ENCODE results near the gene GRHL1.
"Not testable (repeated sequence)": the region's sequence is repeated elsewhere in the genome, so short reads cannot be mapped to it uniquely, and the experiment has no call there.

Gene GRHL1

DNA sequence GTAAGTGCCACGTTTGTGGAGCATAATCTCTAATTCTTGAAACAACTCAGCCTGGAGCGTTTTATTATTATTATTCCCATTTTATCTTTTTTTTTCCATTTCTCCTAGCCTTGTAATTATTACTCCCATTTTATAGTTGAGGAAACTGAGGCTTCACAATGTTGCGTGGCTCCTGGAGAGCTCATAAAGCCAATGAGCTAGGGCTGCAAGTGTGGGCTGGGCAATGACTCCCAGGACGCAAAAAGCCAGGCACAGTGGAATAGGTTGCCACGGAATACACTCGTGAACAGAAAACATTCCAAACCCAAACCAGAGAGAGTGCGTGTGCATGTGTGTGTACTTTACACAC, 78.4 kb downstream of the GRHL1 start:
- Histone ChIP-seq H3K27ac (no peak overlapping the region), H3K36me3 (replicated peaks) (no peaks in the 10 kb centered on the region), H3K27me3 (replicated peaks) (no peaks in the 10 kb centered on the region), H3K4me3 (ENCODE audit: low read depth, low read length) (no peak overlapping the region)
- in situ Hi-C loops (cut with HindIII; ENCODE audit: low pct_ligation_motif_present, low sequenced_read_pairs), result no loop called here
- DNase-seq, result no peak
- TF ChIP-seq, protein P1, sequence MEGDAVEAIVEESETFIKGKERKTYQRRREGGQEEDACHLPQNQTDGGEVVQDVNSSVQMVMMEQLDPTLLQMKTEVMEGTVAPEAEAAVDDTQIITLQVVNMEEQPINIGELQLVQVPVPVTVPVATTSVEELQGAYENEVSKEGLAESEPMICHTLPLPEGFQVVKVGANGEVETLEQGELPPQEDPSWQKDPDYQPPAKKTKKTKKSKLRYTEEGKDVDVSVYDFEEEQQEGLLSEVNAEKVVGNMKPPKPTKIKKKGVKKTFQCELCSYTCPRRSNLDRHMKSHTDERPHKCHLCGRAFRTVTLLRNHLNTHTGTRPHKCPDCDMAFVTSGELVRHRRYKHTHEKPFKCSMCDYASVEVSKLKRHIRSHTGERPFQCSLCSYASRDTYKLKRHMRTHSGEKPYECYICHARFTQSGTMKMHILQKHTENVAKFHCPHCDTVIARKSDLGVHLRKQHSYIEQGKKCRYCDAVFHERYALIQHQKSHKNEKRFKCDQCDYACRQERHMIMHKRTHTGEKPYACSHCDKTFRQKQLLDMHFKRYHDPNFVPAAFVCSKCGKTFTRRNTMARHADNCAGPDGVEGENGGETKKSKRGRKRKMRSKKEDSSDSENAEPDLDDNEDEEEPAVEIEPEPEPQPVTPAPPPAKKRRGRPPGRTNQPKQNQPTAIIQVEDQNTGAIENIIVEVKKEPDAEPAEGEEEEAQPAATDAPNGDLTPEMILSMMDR (IDR thresholded peaks at IDR 0.05; ENCODE audit: low read depth, low read length, missing control alignments), result no peak

DNA sequence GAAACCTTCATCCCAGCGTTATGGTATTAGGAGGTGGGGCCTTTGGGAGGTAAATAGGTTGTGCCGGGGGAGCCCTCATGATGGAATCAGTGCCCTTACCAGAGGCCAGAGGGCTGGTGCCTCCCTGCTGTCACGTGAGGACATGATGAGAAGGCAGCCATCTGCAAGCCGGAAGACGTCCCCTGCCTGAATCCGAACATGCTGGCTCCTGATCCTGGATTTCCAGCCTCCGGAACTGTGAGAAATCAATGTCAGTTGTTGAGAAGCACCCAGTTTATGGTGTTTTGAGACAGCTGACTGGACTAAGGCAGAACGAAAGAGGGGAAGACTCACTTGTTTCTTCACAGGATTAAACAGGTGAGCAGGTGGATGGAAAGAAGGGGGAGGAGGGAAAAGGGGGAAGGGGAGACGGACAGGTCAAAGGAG, 78.8 kb downstream of the GRHL1 start:
- in situ Hi-C loops (cut with HindIII; ENCODE audit: low pct_ligation_motif_present, low sequenced_read_pairs), result no loop called here
- no peak overlapping the region for H3K4me3 ChIP-seq (ENCODE audit: low read depth, low read length)
- no peaks in the 10 kb centered on the region for H3K27me3 ChIP-seq (replicated peaks)
- no peaks in the 10 kb centered on the region for H3K36me3 ChIP-seq (replicated peaks)
- H3K27ac ChIP-seq, result no peak overlapping the region
- DNase-seq, result no peak
- TF ChIP-seq, protein P1 (IDR thresholded peaks at IDR 0.05; ENCODE audit: low read depth, low read length, missing control alignments), result no peak

DNA sequence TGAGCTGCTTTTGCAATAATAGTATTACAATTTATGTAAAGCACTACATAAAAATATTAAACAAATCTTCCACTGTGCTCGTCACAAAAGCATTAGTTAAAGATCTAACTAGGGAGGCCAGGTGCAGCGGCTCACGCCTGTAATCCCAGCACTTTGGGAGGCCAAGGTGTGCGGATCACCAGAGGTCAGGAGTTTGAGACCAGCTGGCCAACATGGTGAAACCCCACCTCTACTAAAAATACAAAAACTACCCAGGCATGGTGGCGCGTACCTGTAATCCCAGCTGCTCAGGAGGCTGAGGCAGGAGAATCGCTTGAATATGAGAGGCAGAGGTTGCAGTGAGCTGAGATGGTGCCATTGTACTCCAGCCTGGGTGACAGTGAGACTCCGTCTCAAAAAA, 79.3 kb downstream of the GRHL1 start:
- H3K27ac ChIP-seq; in situ Hi-C loops (cut with HindIII; ENCODE audit: low pct_ligation_motif_present, low sequenced_read_pairs); H3K4me3 ChIP-seq (ENCODE audit: low read depth, low read length); H3K36me3 ChIP-seq (replicated peaks); DNase-seq; H3K27me3 ChIP-seq (replicated peaks): not testable (repeated sequence)

DNA sequence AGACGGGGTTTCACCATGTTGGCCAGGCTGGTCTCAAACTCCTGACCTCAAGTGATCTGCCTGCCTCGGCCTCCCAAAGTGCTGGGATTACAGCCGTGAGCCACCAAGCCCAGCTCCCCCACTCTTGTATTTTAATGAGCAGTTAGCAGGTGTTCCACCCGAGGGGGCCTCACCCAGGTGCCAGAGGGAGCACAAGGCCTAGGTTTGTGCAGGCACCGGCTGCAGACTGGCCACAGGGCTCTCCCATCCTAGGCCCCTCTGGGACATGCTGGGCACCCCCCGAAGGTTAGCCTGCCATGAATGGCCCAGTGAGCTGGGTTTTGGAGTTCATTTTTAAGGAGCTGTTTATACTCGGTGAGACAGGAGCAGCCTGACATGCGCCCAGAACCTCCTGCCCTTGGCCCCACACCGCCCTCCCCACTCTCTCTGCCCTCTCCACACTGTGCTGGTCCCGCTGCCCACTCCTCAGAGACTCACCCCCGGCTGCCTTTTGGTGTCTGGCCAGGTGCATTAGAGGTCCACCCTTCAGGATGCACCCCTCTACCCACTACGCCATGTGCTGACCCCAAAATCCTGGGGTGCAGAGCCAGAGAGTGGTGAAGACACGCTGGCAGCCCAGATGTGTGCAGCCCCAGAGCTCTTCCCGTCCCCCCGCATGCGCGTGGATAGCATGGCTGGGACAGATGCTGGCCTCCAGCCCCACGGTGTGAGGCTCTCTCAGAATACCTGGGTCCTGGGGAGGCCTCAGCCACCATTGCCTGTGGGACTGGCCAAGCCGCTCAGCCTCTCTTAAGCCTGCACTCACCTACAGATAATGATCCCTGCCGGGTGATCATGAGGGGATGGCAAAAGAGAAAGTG, 80.6 kb downstream of the GRHL1 start:
- TF ChIP-seq, protein P1 (IDR thresholded peaks at IDR 0.05; ENCODE audit: low read depth, low read length, missing control alignments), result no peak
- no peaks in the 10 kb centered on the region for H3K27me3 ChIP-seq (replicated peaks)
- H3K4me3 ChIP-seq (ENCODE audit: low read depth, low read length), result no peak overlapping the region
- no peaks in the 10 kb centered on the region for H3K36me3 ChIP-seq (replicated peaks)
- no peak overlapping the region for H3K27ac ChIP-seq
- in situ Hi-C loops (cut with HindIII; ENCODE audit: low pct_ligation_motif_present, low sequenced_read_pairs), result no loop called here
- DNase-seq, result no peak

DNA sequence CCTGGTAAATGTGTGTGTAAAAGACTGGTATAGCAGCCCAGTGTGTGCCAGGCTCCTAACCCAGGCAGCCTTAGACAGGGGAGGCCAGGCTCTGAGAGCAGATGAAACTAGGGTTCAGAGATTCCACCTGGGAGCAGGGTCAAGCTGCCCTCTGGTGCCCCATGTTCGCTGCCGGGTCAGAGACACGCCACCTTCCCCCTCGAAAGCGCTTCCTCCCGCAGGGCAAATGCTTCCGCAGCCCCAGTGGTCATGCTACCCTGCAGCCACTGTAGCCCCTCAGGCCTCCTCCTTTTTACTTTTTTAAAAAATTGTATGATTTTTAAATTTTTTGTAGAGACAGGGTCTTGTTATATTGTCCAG, 81.2 kb downstream of the GRHL1 start:
- Histone ChIP-seq H3K27ac (no peak overlapping the region), H3K36me3 (replicated peaks) (no peaks in the 10 kb centered on the region), H3K27me3 (replicated peaks) (no peaks in the 10 kb centered on the region), H3K4me3 (ENCODE audit: low read depth, low read length) (no peak overlapping the region)
- DNase-seq, result no peak
- in situ Hi-C loops (cut with HindIII; ENCODE audit: low pct_ligation_motif_present, low sequenced_read_pairs), result no loop called here
- TF ChIP-seq, protein P1 (IDR thresholded peaks at IDR 0.05; ENCODE audit: low read depth, low read length, missing control alignments), result no peak

DNA sequence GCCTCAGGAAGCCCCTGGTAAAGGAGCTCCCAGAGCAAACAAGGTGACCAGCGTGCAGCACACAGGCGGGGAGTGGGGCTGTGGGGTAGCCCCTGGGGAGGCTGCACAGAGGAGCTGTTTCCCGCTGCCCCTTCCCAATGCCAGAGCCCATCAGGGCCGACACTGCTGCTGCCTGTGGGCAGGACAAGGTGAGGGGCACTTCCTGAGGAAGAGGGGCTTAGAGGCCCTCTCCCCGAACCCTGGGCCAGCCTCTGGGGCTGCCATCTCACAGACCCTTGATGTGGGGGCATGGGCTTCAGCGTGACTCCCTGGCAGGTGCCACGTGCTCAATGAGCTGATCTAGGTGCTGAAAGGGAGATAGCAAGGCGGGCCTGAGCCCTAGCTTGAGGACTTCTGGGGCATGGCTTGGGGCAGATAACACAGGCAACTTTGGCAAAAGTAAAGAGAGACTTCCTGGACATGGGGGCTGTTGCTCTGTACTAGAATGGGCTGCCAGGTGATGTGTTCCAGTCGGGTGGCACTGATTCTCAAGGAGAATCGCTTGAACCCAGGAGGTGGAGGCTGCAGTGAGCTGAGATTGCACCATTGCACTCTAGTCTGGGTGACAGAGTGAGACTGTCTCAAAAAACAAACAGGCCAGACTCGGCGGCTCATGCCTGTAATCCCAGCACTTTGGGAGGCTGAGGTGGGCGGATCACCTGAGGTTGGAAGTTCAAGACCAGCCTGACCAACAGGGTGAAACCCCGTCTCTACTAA, 81.9 kb downstream of the GRHL1 start:
- in situ Hi-C loops (cut with HindIII; ENCODE audit: low pct_ligation_motif_present, low sequenced_read_pairs), result no loop called here
- H3K4me3 ChIP-seq (ENCODE audit: low read depth, low read length), result no peak overlapping the region
- TF ChIP-seq, protein P1 (IDR thresholded peaks at IDR 0.05; ENCODE audit: low read depth, low read length, missing control alignments), result no peak
- no peaks in the 10 kb centered on the region for H3K27me3 ChIP-seq (replicated peaks)
- no peak for DNase-seq
- H3K36me3 ChIP-seq (replicated peaks), result no peaks in the 10 kb centered on the region
- no peak overlapping the region for H3K27ac ChIP-seq

Data from brain microvascular endothelial cell (primary cell).